ENCODE data around the gene SNX12.

- TF ChIP-seq CTCF (IDR thresholded peaks at IDR 0.05; ENCODE audit: low read depth, low read length) (no peak), POLR2A (IDR thresholded peaks at IDR 0.05; ENCODE audit: extremely low read depth, insufficient read length) (no peak), MAX (IDR thresholded peaks at IDR 0.05; ENCODE audit: low read depth, low read length) (no peak), MYC (IDR thresholded peaks at IDR 0.05; ENCODE audit: low read depth, low read length) (no peak)
Measured at GRCh38 chrX:71095981-71096759, 28.0 kb upstream of the SNX12 start.

Measured in NB4 (cell line).